IPS-11a (cell line): ENCODE measurements around the gene IFNG.

Experiments used
- H3K4me3 ChIP-seq: one replicate; pipeline ENCODE4 v1.5.1; 2013; ENCODE audit warnings: low read depth, low read length, control low read depth

Gene IFNG

GRCh38 chr12:68169213-68169889 lies 9.8 kb upstream of the IFNG start:
- H3K4me3 ChIP-seq, result no peak overlapping the region

GRCh38 chr12:68166317-68166831 lies 6.8 kb upstream of the IFNG start:
- no peak overlapping the region for H3K4me3 ChIP-seq

- H3K4me3 ChIP-seq, result no peak overlapping the region
Observed at GRCh38 chr12:68163560-68164081, 4.1 kb upstream of the IFNG start.

- no peak overlapping the region for H3K4me3 ChIP-seq
Observed at GRCh38 chr12:68162374-68162773, 2.8 kb upstream of the IFNG start.

GRCh38 chr12:68158432-68158831 lies 1.1 kb downstream of the IFNG start:
- H3K4me3 ChIP-seq, result no peak overlapping the region

- no peak overlapping the region for H3K4me3 ChIP-seq
Observed at GRCh38 chr12:68157380-68157779, 2.2 kb downstream of the IFNG start.

GRCh38 chr12:68156636-68157035 lies 2.9 kb downstream of the IFNG start:
- no peak overlapping the region for H3K4me3 ChIP-seq

- no peak overlapping the region for H3K4me3 ChIP-seq
Observed at GRCh38 chr12:68154779-68155178, 4.8 kb downstream of the IFNG start.

- no peak overlapping the region for H3K4me3 ChIP-seq
Observed at GRCh38 chr12:68148261-68148951, 11.1 kb downstream of the IFNG start.

GRCh38 chr12:68140556-68140955 lies 19.0 kb downstream of the IFNG start:
- H3K4me3 ChIP-seq, result no peak overlapping the region

- H3K4me3 ChIP-seq, result no peak overlapping the region
Observed at GRCh38 chr12:68139941-68140340, 19.6 kb downstream of the IFNG start.

GRCh38 chr12:68139001-68139400 lies 20.5 kb downstream of the IFNG start:
- no peak overlapping the region for H3K4me3 ChIP-seq

- no peak overlapping the region for H3K4me3 ChIP-seq
Observed at GRCh38 chr12:68138480-68138879, 21.1 kb downstream of the IFNG start.

GRCh38 chr12:68137335-68137830 lies 22.2 kb downstream of the IFNG start:
- H3K4me3 ChIP-seq, result no peak overlapping the region

- H3K4me3 ChIP-seq, result no peak overlapping the region
Observed at GRCh38 chr12:68135520-68135919, 24.0 kb downstream of the IFNG start.

- no peak overlapping the region for H3K4me3 ChIP-seq
Observed at GRCh38 chr12:68131867-68132414, 27.6 kb downstream of the IFNG start.

GRCh38 chr12:68129979-68130378 lies 29.6 kb downstream of the IFNG start:
- H3K4me3 ChIP-seq, result no peak overlapping the region

GRCh38 chr12:68122236-68122920 lies 37.2 kb downstream of the IFNG start:
- H3K4me3 ChIP-seq, result no peak overlapping the region

GRCh38 chr12:68121143-68121542 lies 38.4 kb downstream of the IFNG start:
- no peak overlapping the region for H3K4me3 ChIP-seq

GRCh38 chr12:68119724-68120211 lies 39.8 kb downstream of the IFNG start:
- no peak overlapping the region for H3K4me3 ChIP-seq

GRCh38 chr12:68119250-68119649 lies 40.3 kb downstream of the IFNG start:
- H3K4me3 ChIP-seq, result no peak overlapping the region
